ENCODE results near the gene OR2K2.

- TF ChIP-seq POLR2A (IDR thresholded peaks at IDR 0.05) (no peak), CTCF (IDR thresholded peaks at IDR 0.05) (no peak), EP300 (IDR thresholded peaks at IDR 0.05) (no peak), POLR2AphosphoS5 (IDR thresholded peaks at IDR 0.05) (no peak)
Measured at GRCh38 chr9:111282845-111283244, 47.2 kb downstream of the OR2K2 start.
